SK-N-SH treated with all-trans-retinoic acid at 6 μM for 48 hours (cell line): ENCODE data around the gene PCDHA2.
"Not testable (repeated sequence)": the region's sequence is repeated elsewhere in the genome, so short reads cannot be mapped to it uniquely, and the experiment has no call there.

Source experiments
- BACH2 ChIP-seq: fragments of 250-450 bp; sonication (Bioruptor Pico); IDR thresholded peaks from 2 replicates; pipeline ENCODE4 v1.9.0; 2021; ENCODE audit warnings: mild to moderate bottlenecking, borderline replicate concordance
- TCF4 ChIP-seq: fragments of 250-450 bp; sonication (Bioruptor Pico); IDR thresholded peaks from 2 replicates; pipeline ENCODE4 v1.8.0; 2021; ENCODE audit warnings: mild to moderate bottlenecking, moderate library complexity, borderline replicate concordance
- ZC3H10 ChIP-seq: fragments of 250-450 bp; sonication (Bioruptor Pico); IDR thresholded peaks from 2 replicates; pipeline ENCODE4 v1.5.1; 2021; ENCODE audit warnings: mild to moderate bottlenecking, moderate library complexity
- ZFP3 ChIP-seq: fragments of 250-450 bp; sonication (Bioruptor Pico); IDR thresholded peaks from 2 replicates; pipeline ENCODE4 v1.5.0; 2020; ENCODE audit warnings: mild to moderate bottlenecking, moderate library complexity
- ZNF8 ChIP-seq: fragments of 450-650 bp; formaldehyde crosslinking; IDR thresholded peaks from 2 replicates; pipeline ENCODE4 v1.5.0; 2020; ENCODE audit warnings: mild to moderate bottlenecking, moderate library complexity
- TF ChIP-seq, protein P1 (sequence below): fragments of 250-450 bp; sonication (Bioruptor Pico); IDR thresholded peaks from 2 replicates; pipeline ENCODE4 v1.8.0; 2020; ENCODE audit warnings: mild to moderate bottlenecking, moderate library complexity, borderline replicate concordance

DNA sequence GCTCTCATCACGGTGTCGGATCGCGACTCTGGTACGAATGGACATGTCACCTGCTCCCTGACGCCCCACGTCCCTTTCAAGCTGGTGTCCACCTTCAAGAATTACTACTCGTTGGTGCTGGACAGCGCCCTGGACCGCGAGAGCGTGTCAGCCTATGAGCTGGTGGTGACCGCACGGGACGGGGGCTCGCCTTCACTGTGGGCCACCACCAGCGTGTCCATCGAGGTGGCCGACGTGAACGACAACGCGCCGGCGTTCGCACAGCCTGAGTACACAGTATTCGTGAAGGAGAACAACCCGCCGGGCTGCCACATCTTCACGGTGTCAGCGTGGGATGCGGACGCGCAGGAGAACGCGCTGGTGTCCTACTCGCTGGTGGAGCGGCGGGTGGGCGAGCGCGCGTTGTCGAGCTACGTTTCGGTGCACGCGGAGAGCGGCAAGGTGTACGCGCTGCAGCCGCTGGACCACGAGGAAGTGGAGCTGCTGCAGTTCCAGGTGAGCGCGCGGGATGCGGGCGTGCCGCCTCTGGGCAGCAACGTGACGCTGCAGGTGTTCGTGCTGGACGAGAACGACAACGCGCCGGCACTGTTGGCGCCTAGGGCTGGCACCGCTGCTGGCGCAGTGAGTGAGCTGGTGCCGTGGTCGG lies 1.5 kb downstream of the PCDHA2 start:
- not testable (repeated sequence) for TF ChIP-seq BACH2, ZNF8, ZC3H10, ZFP3, TCF4 (CRISPR knock-in tag)
- TF ChIP-seq, protein P1, sequence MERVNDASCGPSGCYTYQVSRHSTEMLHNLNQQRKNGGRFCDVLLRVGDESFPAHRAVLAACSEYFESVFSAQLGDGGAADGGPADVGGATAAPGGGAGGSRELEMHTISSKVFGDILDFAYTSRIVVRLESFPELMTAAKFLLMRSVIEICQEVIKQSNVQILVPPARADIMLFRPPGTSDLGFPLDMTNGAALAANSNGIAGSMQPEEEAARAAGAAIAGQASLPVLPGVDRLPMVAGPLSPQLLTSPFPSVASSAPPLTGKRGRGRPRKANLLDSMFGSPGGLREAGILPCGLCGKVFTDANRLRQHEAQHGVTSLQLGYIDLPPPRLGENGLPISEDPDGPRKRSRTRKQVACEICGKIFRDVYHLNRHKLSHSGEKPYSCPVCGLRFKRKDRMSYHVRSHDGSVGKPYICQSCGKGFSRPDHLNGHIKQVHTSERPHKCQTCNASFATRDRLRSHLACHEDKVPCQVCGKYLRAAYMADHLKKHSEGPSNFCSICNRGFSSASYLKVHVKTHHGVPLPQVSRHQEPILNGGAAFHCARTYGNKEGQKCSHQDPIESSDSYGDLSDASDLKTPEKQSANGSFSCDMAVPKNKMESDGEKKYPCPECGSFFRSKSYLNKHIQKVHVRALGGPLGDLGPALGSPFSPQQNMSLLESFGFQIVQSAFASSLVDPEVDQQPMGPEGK (CRISPR knock-in tag): not testable (repeated sequence)
